Measurements from ENCODE around the gene PDHX. TPM values are rescaled to one million over a fixed set of nuclear protein-coding genes. Genes with fewer than 3 reads are reported as not detected.

The PDHX gene
- total RNA-seq, 2 experiments from 2014 or later: 32.3 TPM

GRCh38 chr11:34929794-34930763, 13.7 kb downstream of the PDHX start:
- ATAC-seq (no peak), DNase-seq (no peak)
- Mint-ChIP-seq H3K36me3 (ENCODE audit: low read depth) (peaks cover 11% of the 10 kb centered on the region), H3K4me1 (ENCODE audit: low read depth) (peaks cover 10% of the 10 kb centered on the region), H3K27ac (no peak overlapping the region), H3K9me3 (ENCODE audit: insufficient read depth) (no peaks in the 10 kb centered on the region), H3K4me3 (no peak overlapping the region), H3K27me3 (ENCODE audit: low read depth) (no peaks in the 10 kb centered on the region)
- ChIA-PET POLR2A (no interaction called here), CTCF (interaction anchor here (0.9 to 9.5 kb wide), 4 partner anchors 12 to 462 kb away, joined by 3 to 150 read pairs (median 37); no protein-coding TSS in a partner anchor)

- Mint-ChIP-seq H3K4me3 (no peak overlapping the region), H3K4me1 (ENCODE audit: low read depth) (peaks cover 19% of the 10 kb centered on the region)
- CTCF ChIA-PET: no interaction called here
These were observed 20.7 kb downstream of the PDHX start for GRCh38 chr11:34936945-34937629.

GRCh38 chr11:34938611-34939010, 22.2 kb downstream of the PDHX start:
- DNase-seq: no peak
- POLR2A ChIA-PET: no interaction called here
- Mint-ChIP-seq H3K4me1 (ENCODE audit: low read depth) (peaks cover 19% of the 10 kb centered on the region), H3K4me3 (no peak overlapping the region), H3K27me3 (ENCODE audit: low read depth) (no peaks in the 10 kb centered on the region), H3K9me3 (ENCODE audit: insufficient read depth) (no peaks in the 10 kb centered on the region), H3K36me3 (ENCODE audit: low read depth) (peaks cover 34% of the 10 kb centered on the region), H3K27ac (no peak overlapping the region)
- ATAC-seq: no peak
- CTCF ChIA-PET: interaction anchor here (1.0 kb wide), 1 partner anchor 546 kb away, joined by 4 read pairs; no protein-coding TSS in a partner anchor

More at GRCh38 chr11:34936945-34937629, 20.7 kb downstream of the PDHX start:
- no peak for DNase-seq
- no peak for ATAC-seq
- Mint-ChIP-seq H3K27me3 (ENCODE audit: low read depth) (no peaks in the 10 kb centered on the region), H3K27ac (peak overlapping the region; percentile 54), H3K36me3 (ENCODE audit: low read depth) (peaks cover 37% of the 10 kb centered on the region), H3K9me3 (ENCODE audit: insufficient read depth) (no peaks in the 10 kb centered on the region)
- POLR2A ChIA-PET: interaction anchor here (0.6 kb wide), 1 partner anchor 28 kb away, joined by 3 read pairs; no protein-coding TSS in a partner anchor

- no peak overlapping the region for H3K27ac Mint-ChIP-seq
- ChIA-PET POLR2A (no interaction called here), CTCF (interaction anchor here (0.6 to 1.6 kb wide), 3 partner anchors 60 to 472 kb away, joined by 3 to 4 read pairs (median 3); no protein-coding TSS in a partner anchor)
- no peak for ATAC-seq
- H3K4me3 Mint-ChIP-seq: no peak overlapping the region
- peaks cover 19% of the 10 kb centered on the region for H3K4me1 Mint-ChIP-seq (ENCODE audit: low read depth)
- no peak for DNase-seq
- H3K36me3 Mint-ChIP-seq (ENCODE audit: low read depth): peaks cover 35% of the 10 kb centered on the region
- H3K9me3 Mint-ChIP-seq (ENCODE audit: insufficient read depth): peaks cover 4% of the 10 kb centered on the region
- H3K27me3 Mint-ChIP-seq (ENCODE audit: low read depth): no peaks in the 10 kb centered on the region
These were observed 23.7 kb downstream of the PDHX start for GRCh38 chr11:34940026-34940677.

GRCh38 chr11:34941688-34942087, 25.3 kb downstream of the PDHX start:
- Mint-ChIP-seq H3K27ac (no peak overlapping the region), H3K4me3 (no peak overlapping the region), H3K4me1 (ENCODE audit: low read depth) (peaks cover 11% of the 10 kb centered on the region), H3K36me3 (ENCODE audit: low read depth) (peaks cover 31% of the 10 kb centered on the region), H3K27me3 (ENCODE audit: low read depth) (no peaks in the 10 kb centered on the region), H3K9me3 (ENCODE audit: insufficient read depth) (peaks cover 9% of the 10 kb centered on the region)
- no peak for ATAC-seq
- POLR2A ChIA-PET: interaction anchor here (0.7 kb wide), 1 partner anchor 162 kb away, joined by 3 read pairs; no protein-coding TSS in a partner anchor
- CTCF ChIA-PET: interaction anchor here (0.6 to 1.5 kb wide), 5 partner anchors 12 to 364 kb away, joined by 3 to 4 read pairs (median 3); no protein-coding TSS in a partner anchor
- no peak for DNase-seq

- Mint-ChIP-seq H3K27me3 (ENCODE audit: low read depth) (no peaks in the 10 kb centered on the region), H3K36me3 (ENCODE audit: low read depth) (peaks cover 26% of the 10 kb centered on the region), H3K9me3 (ENCODE audit: insufficient read depth) (peaks cover 9% of the 10 kb centered on the region), H3K4me1 (ENCODE audit: low read depth) (no peaks in the 10 kb centered on the region), H3K27ac (no peak overlapping the region), H3K4me3 (no peak overlapping the region)
- CTCF ChIA-PET: interaction anchor here (0.6 to 0.8 kb wide), 2 partner anchors 20 to 55 kb away, joined by 3 read pairs; no protein-coding TSS in a partner anchor
- POLR2A ChIA-PET: no interaction called here
- DNase-seq: no peak
- ATAC-seq: no peak
These were observed 28.3 kb downstream of the PDHX start for GRCh38 chr11:34944692-34945091.

GRCh38 chr11:34948696-34949095, 32.3 kb downstream of the PDHX start:
- Mint-ChIP-seq H3K27me3 (ENCODE audit: low read depth) (no peaks in the 10 kb centered on the region), H3K9me3 (ENCODE audit: insufficient read depth) (peaks cover 9% of the 10 kb centered on the region), H3K27ac (no peak overlapping the region), H3K4me1 (ENCODE audit: low read depth) (no peaks in the 10 kb centered on the region), H3K4me3 (no peak overlapping the region), H3K36me3 (ENCODE audit: low read depth) (peaks cover 28% of the 10 kb centered on the region)
- CTCF ChIA-PET: interaction anchor here (1.1 to 1.8 kb wide), 3 partner anchors 21 to 215 kb away, joined by 3 to 4 read pairs (median 3); no protein-coding TSS in a partner anchor
- POLR2A ChIA-PET: no interaction called here
- no peak for DNase-seq
- no peak for ATAC-seq

- DNase-seq (no peak), ATAC-seq (no peak)
- H3K27me3 Mint-ChIP-seq (ENCODE audit: low read depth): no peaks in the 10 kb centered on the region
- H3K4me3 Mint-ChIP-seq: no peak overlapping the region
- H3K4me1 Mint-ChIP-seq (ENCODE audit: low read depth): no peaks in the 10 kb centered on the region
- ChIA-PET CTCF (no interaction called here), POLR2A (no interaction called here)
- no peaks in the 10 kb centered on the region for H3K9me3 Mint-ChIP-seq (ENCODE audit: insufficient read depth)
- H3K36me3 Mint-ChIP-seq (ENCODE audit: low read depth): peaks cover 15% of the 10 kb centered on the region
- no peak overlapping the region for H3K27ac Mint-ChIP-seq
These were observed 37.5 kb downstream of the PDHX start for GRCh38 chr11:34953955-34954354.

- Mint-ChIP-seq H3K36me3 (ENCODE audit: low read depth) (peaks cover 14% of the 10 kb centered on the region), H3K4me1 (ENCODE audit: low read depth) (no peaks in the 10 kb centered on the region), H3K27me3 (ENCODE audit: low read depth) (no peaks in the 10 kb centered on the region), H3K9me3 (ENCODE audit: insufficient read depth) (no peaks in the 10 kb centered on the region), H3K27ac (no peak overlapping the region), H3K4me3 (no peak overlapping the region)
- DNase-seq (no peak), ATAC-seq (no peak)
- ChIA-PET CTCF (no interaction called here), POLR2A (no interaction called here)
These were observed 40.8 kb downstream of the PDHX start for GRCh38 chr11:34957206-34957605.

GRCh38 chr11:34957606-34958005, 41.2 kb downstream of the PDHX start:
- ATAC-seq (no peak), DNase-seq (no peak)
- Mint-ChIP-seq H3K27me3 (ENCODE audit: low read depth) (no peaks in the 10 kb centered on the region), H3K4me1 (ENCODE audit: low read depth) (no peaks in the 10 kb centered on the region), H3K9me3 (ENCODE audit: insufficient read depth) (no peaks in the 10 kb centered on the region), H3K4me3 (no peak overlapping the region), H3K36me3 (ENCODE audit: low read depth) (peaks cover 14% of the 10 kb centered on the region), H3K27ac (no peak overlapping the region)
- ChIA-PET POLR2A (interaction anchor here (0.6 kb wide), 1 partner anchor 616 kb away, joined by 3 read pairs; no protein-coding TSS in a partner anchor), CTCF (no interaction called here)

GRCh38 chr11:34959770-34960169, 43.4 kb downstream of the PDHX start:
- no peaks in the 10 kb centered on the region for H3K4me1 Mint-ChIP-seq (ENCODE audit: low read depth)
- ATAC-seq (no peak), DNase-seq (no peak)
- no peaks in the 10 kb centered on the region for H3K9me3 Mint-ChIP-seq (ENCODE audit: insufficient read depth)
- H3K27ac Mint-ChIP-seq: no peak overlapping the region
- H3K4me3 Mint-ChIP-seq: no peak overlapping the region
- CTCF ChIA-PET: interaction anchor here (1.6 kb wide), 1 partner anchor 18 kb away, joined by 3 read pairs; no protein-coding TSS in a partner anchor
- POLR2A ChIA-PET: no interaction called here
- H3K36me3 Mint-ChIP-seq (ENCODE audit: low read depth): peaks cover 8% of the 10 kb centered on the region
- H3K27me3 Mint-ChIP-seq (ENCODE audit: low read depth): no peaks in the 10 kb centered on the region
